Measurements from ENCODE around the gene SATB1. TPM values are rescaled to one million over a fixed set of nuclear protein-coding genes. Genes with fewer than 3 reads are reported as not detected.
A peak's percentile ranks its signal among the peaks of the same experiment; 100 is the strongest.

The SATB1 gene
- total and polyA plus RNA-seq, 2 of the 4 experiments (the other 2 are of a cell fraction), result 7.5 to 10.7 TPM

- H4K5ac ChIP-seq (ENCODE audit: low read depth, low read length), result no peak overlapping the region
- ATAC-seq (ENCODE audit: low read depth), result no peak
- no TSS peak for BruUV-seq (replicated peaks)
- no peak overlapping the region for H3K18ac ChIP-seq (ENCODE audit: low read depth, low read length)
- no peak overlapping the region for H3K4ac ChIP-seq (ENCODE audit: low read depth, low read length)
- dilution Hi-C loops (cut with HindIII; ENCODE audit: low sequenced_read_pairs, unreplicated experiment) (no loop called here), in situ Hi-C loops (cut with MboI; ENCODE audit: low sequenced_read_pairs) (no loop called here), intact Hi-C loops (cut with micrococcal nuclease) (no loop called here)
- H4K91ac ChIP-seq (ENCODE audit: insufficient read depth, low read depth, low read length), result no peak overlapping the region
- H3K4me3 ChIP-seq (ENCODE audit: insufficient read depth, low read depth, low read length), result peak overlapping the region; percentile 55
- H3K36me3 ChIP-seq (ENCODE audit: control insufficient read depth, insufficient read depth, low read length), result no peaks in the 10 kb centered on the region
- WGBS, 2 experiments (ENCODE audit: extremely low coverage in 2 of 2, insufficient read length in 1 of 2), result 6% methylated on average over 10 of the region's 56 CpGs; no CpG with 5 or more reads in 1 of the 2 experiments
- ChIA-PET POLR2A (ENCODE audit: unreplicated experiment) (no interaction called here), CTCF (interaction anchor here (0.6 kb wide), 1 partner anchor 529 kb away, joined by 3 read pairs; no protein-coding TSS in a partner anchor)
- no peaks in the 10 kb centered on the region for H3K79me1 ChIP-seq (ENCODE audit: low read depth in 1 of 2, low read length in 2 of 2)
- H2BK120ac ChIP-seq (ENCODE audit: low read depth, low read length), result no peak overlapping the region
- H4K20me1 ChIP-seq (ENCODE audit: insufficient read depth, low read length), result no peaks in the 10 kb centered on the region
- no peak overlapping the region for H2BK5ac ChIP-seq (ENCODE audit: low read depth, low read length, poor library complexity, severe bottlenecking)
- no peaks in the 10 kb centered on the region for H3K4me1 ChIP-seq (ENCODE audit: control insufficient read depth, insufficient read depth, low read length)
- H2AK5ac ChIP-seq (ENCODE audit: low read depth, low read length), result no peak overlapping the region
- no peak for TF ChIP-seq ELK1 (IDR thresholded peaks at IDR 0.05; ENCODE audit: borderline replicate concordance, low read depth, low read length)
- no peak for TF ChIP-seq RFX5 (IDR thresholded peaks at IDR 0.05; ENCODE audit: low read depth, low read length)
- no peak for TF ChIP-seq MXI1 (IDR thresholded peaks at IDR 0.05; ENCODE audit: borderline replicate concordance, low read depth, low read length)
- TF ChIP-seq CEBPB (IDR thresholded peaks at IDR 0.05; ENCODE audit: low read depth, low read length), result no peak
- TF ChIP-seq CHD1 (IDR thresholded peaks at IDR 0.05; ENCODE audit: low read depth, low read length), result no peak
- no peak for TF ChIP-seq MAZ (IDR thresholded peaks at IDR 0.05; ENCODE audit: borderline replicate concordance, low read depth, low read length)
- TF ChIP-seq POLR2A (IDR thresholded peaks at IDR 0.05; ENCODE audit: low read depth, low read length), result no peak
- no peak overlapping the region; the same call in 1 of the 2 replicates for H3K23ac ChIP-seq (ENCODE audit: low read depth, low read length)
- peak overlapping the region; percentile 3 for H2AK9ac ChIP-seq (replicated peaks; ENCODE audit: low read depth, low read length, poor library complexity)
- no peaks in the 10 kb centered on the region for H3K9me1 ChIP-seq (ENCODE audit: insufficient read depth, low read length)
- no peak for DNase-seq
- no peak overlapping the region for H3K56ac ChIP-seq (ENCODE audit: extremely low read depth, insufficient read depth, low read length)
- peak overlapping the region; percentile 50 for H3K4me2 ChIP-seq (ENCODE audit: low read depth, low read length)
- no peak overlapping the region for H3K27ac ChIP-seq (ENCODE audit: insufficient read depth, low read length)
- no peak overlapping the region for H2BK20ac ChIP-seq (ENCODE audit: low read depth, low read length)
- peak overlapping the region; percentile 75 for H2AFZ ChIP-seq (replicated peaks; ENCODE audit: low read length, poor library complexity)
- H3K14ac ChIP-seq (replicated peaks; ENCODE audit: low read depth, low read length), result no peak overlapping the region
- no peak overlapping the region for H4K8ac ChIP-seq (ENCODE audit: low read depth in 2 of 2, low read length in 2 of 2)
- H2BK15ac ChIP-seq (ENCODE audit: low read depth, low read length), result no peak overlapping the region
- no peak overlapping the region for H3K9ac ChIP-seq (ENCODE audit: low read depth, low read length)
- no peaks in the 10 kb centered on the region for H3K9me3 ChIP-seq (ENCODE audit: control insufficient read depth, insufficient read depth, low read length)
- H3K27me3 ChIP-seq (ENCODE audit: control insufficient read depth, insufficient read depth, low read length), result peaks cover 30% of the 10 kb centered on the region
Observed at GRCh38 chr3:18443665-18444594, 18.8 kb upstream of the SATB1 start.

All from IMR-90 (cell line).